Ovary (tissue), 3 donors: ENCODE data around the gene ACSS1.

Experiments used
- CTCF ChIP-seq, 3 donors: fragments of 450-650 bp in 2 of 3; fragments of 200-600 bp in 1 of 3; IDR thresholded peaks; one replicate each; pipeline versions ENCODE4 v1.5.1 to v1.8.0; 2016 to 2022; ENCODE audit warnings: antibody characterized with exemption in 3 of 3, mild to moderate bottlenecking in 1 of 3
- POLR2A ChIP-seq: fragments of 450-650 bp; IDR thresholded peaks from one replicate; pipeline ENCODE4 v1.6.1; 2017; ENCODE audit warnings: antibody characterized with exemption, mild to moderate bottlenecking, moderate library complexity
- donor health status: DM: no; HTN: no; CAD: no.

- TF ChIP-seq POLR2A (no peak), CTCF (IDR thresholded peaks at IDR 0.05) (no peak)
Measured at GRCh38 chr20:25089662-25090061, 31.7 kb upstream of the ACSS1 start.
